ENCODE measurements around the gene GSTM1.
"Not testable (repeated sequence)": the region's sequence is repeated elsewhere in the genome, so short reads cannot be mapped to it uniquely, and the experiment has no call there.

GSTM1 gene

DNA sequence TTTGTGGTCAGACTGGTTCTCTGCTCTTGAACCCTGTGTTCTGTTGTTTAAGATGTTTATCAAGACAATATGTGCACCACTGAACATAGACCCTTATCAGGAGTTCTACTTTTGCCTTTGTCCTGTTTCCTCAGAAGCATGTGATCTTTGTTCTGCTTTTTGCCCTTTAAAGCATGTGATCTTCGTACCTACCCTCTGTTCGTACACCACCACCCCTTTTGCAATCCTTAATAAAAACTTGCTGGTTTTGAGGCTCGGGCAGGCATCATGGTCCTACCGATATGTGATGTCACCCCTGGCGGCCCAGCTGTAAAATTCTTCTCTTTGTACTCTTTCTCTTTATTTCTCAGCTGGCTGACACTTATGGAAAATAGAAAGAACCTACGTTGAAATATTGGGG is 2.8 kb upstream of the GSTM1 start:
- not testable (repeated sequence) for H3K4me3 ChIP-seq (ENCODE audit: low read depth in 1 of 2, low read length in 2 of 2); H3K27me3 ChIP-seq (ENCODE audit: low read depth, low read length); H3K4me1 ChIP-seq (ENCODE audit: control insufficient read depth in 1 of 2, insufficient read depth in 2 of 2, low read length in 2 of 2); H3K27ac ChIP-seq (ENCODE audit: low read length); H3K36me3 ChIP-seq (ENCODE audit: control insufficient read depth in 1 of 2, insufficient read depth in 2 of 2, low read length in 2 of 2); H3K9me3 ChIP-seq (ENCODE audit: control insufficient read depth in 1 of 2, low read length in 2 of 2)

GRCh38 chr1:109685399-109685798 is 2.2 kb upstream of the GSTM1 start:
- not testable (repeated sequence) for H3K4me1 ChIP-seq (ENCODE audit: control insufficient read depth in 1 of 2, insufficient read depth in 2 of 2, low read length in 2 of 2)

DNA sequence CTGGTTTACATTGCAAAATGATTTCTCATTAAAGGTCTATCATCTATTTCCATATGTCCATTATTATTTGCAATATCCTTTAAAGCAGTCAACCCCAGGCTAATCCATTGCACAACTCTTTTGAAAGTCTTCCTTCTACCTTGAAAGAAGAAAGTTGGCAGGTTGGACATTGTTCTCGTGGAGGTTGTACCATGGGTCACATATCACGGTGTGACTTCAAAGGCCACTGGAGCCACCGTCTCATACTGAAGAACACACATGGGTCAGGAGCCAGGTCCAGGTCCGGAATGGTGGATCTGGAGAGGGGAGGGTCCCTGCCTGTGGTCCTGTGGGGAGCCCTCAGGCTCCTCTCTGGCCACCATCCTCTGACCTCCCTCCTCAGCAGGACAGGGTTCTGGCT is 1.7 kb upstream of the GSTM1 start:
- H3K4me3 ChIP-seq (ENCODE audit: low read depth in 1 of 2, low read length in 2 of 2); H3K9me3 ChIP-seq (ENCODE audit: control insufficient read depth in 1 of 2, low read length in 2 of 2); H3K27me3 ChIP-seq (ENCODE audit: low read depth, low read length); H3K36me3 ChIP-seq (ENCODE audit: control insufficient read depth in 1 of 2, insufficient read depth in 2 of 2, low read length in 2 of 2); H3K4me1 ChIP-seq (ENCODE audit: control insufficient read depth in 1 of 2, insufficient read depth in 2 of 2, low read length in 2 of 2); H3K27ac ChIP-seq (ENCODE audit: low read length): not testable (repeated sequence)

More at GRCh38 chr1:109685399-109685798, 2.2 kb upstream of the GSTM1 start:
- H3K9me3 ChIP-seq (ENCODE audit: control insufficient read depth in 1 of 2, low read length in 2 of 2); H3K27me3 ChIP-seq (ENCODE audit: low read depth, low read length); H3K27ac ChIP-seq (ENCODE audit: low read length); H3K36me3 ChIP-seq (ENCODE audit: control insufficient read depth in 1 of 2, insufficient read depth in 2 of 2, low read length in 2 of 2); H3K4me3 ChIP-seq (ENCODE audit: low read depth in 1 of 2, low read length in 2 of 2): not testable (repeated sequence)

DNA sequence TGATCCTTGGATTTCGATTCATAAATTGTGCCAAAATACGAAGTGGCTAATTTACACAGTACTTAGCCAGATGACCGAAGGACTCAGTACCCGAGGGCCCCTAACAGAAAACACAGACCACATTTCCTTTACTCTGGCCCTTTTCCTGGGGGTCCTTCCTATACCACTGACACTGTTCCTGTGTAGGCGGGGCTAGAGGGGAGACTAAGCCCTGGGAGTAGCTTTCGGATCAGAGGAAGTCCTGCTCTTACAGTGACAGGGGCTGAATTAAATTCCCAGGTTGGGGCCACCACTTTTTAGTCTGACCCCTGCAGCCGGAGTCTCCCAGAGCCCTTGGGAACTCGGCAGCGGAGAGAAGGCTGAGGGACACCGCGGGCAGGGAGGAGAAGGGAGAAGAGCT is 508 bp upstream of the GSTM1 start:
- H3K4me1 ChIP-seq (ENCODE audit: control insufficient read depth in 1 of 2, insufficient read depth in 2 of 2, low read length in 2 of 2); H3K27me3 ChIP-seq (ENCODE audit: low read depth, low read length); H3K9me3 ChIP-seq (ENCODE audit: control insufficient read depth in 1 of 2, low read length in 2 of 2); H3K36me3 ChIP-seq (ENCODE audit: control insufficient read depth in 1 of 2, insufficient read depth in 2 of 2, low read length in 2 of 2); H3K4me3 ChIP-seq (ENCODE audit: low read depth in 1 of 2, low read length in 2 of 2); H3K27ac ChIP-seq (ENCODE audit: low read length): not testable (repeated sequence)

GRCh38 chr1:109689844-109690405 is 2.3 kb downstream of the GSTM1 start:
- no peaks in the 10 kb centered on the region for H3K9me3 ChIP-seq (ENCODE audit: control insufficient read depth in 1 of 2, low read length in 2 of 2)
- H3K4me1 ChIP-seq (ENCODE audit: control insufficient read depth in 1 of 2, insufficient read depth in 2 of 2, low read length in 2 of 2), result no peaks in the 10 kb centered on the region
- no peaks in the 10 kb centered on the region for H3K27me3 ChIP-seq (ENCODE audit: low read depth, low read length)
- no peak overlapping the region for H3K27ac ChIP-seq (ENCODE audit: low read length)
- H3K4me3 ChIP-seq (ENCODE audit: low read depth in 1 of 2, low read length in 2 of 2), result no peak overlapping the region
- H3K36me3 ChIP-seq (ENCODE audit: control insufficient read depth in 1 of 2, insufficient read depth in 2 of 2, low read length in 2 of 2), result no peaks in the 10 kb centered on the region

- Histone ChIP-seq H3K27ac (ENCODE audit: low read length) (no peak overlapping the region), H3K4me3 (ENCODE audit: low read depth in 1 of 2, low read length in 2 of 2) (no peak overlapping the region), H3K9me3 (ENCODE audit: control insufficient read depth in 1 of 2, low read length in 2 of 2) (no peaks in the 10 kb centered on the region), H3K36me3 (ENCODE audit: control insufficient read depth in 1 of 2, insufficient read depth in 2 of 2, low read length in 2 of 2) (no peaks in the 10 kb centered on the region), H3K4me1 (ENCODE audit: control insufficient read depth in 1 of 2, insufficient read depth in 2 of 2, low read length in 2 of 2) (no peaks in the 10 kb centered on the region), H3K27me3 (ENCODE audit: low read depth, low read length) (no peaks in the 10 kb centered on the region)
Observed at GRCh38 chr1:109691759-109692158, 4.1 kb downstream of the GSTM1 start.

DNA sequence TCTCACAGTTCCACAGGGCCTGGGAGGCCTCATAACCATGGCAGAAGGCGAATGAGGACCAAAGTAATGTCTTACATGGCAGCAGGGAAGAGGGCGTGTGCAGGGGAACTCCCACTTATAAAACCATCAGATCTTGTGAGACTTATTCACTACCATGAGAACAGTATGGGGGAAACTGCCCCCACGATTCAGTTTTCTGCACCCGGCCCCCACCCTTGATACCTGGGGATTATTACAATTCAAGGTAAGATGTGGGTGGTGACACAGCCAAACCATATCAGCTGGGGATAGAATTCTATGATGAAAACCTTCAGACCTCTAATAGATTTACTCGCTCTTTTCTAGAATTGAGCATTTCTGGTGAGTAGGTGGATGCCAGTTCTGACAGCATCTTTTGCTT is 6.8 kb downstream of the GSTM1 start:
- H3K4me3 ChIP-seq (ENCODE audit: low read depth in 1 of 2, low read length in 2 of 2); H3K27ac ChIP-seq (ENCODE audit: low read length); H3K9me3 ChIP-seq (ENCODE audit: control insufficient read depth in 1 of 2, low read length in 2 of 2); H3K36me3 ChIP-seq (ENCODE audit: control insufficient read depth in 1 of 2, insufficient read depth in 2 of 2, low read length in 2 of 2); H3K27me3 ChIP-seq (ENCODE audit: low read depth, low read length); H3K4me1 ChIP-seq (ENCODE audit: control insufficient read depth in 1 of 2, insufficient read depth in 2 of 2, low read length in 2 of 2): not testable (repeated sequence)

GRCh38 chr1:109695138-109695537 is 7.5 kb downstream of the GSTM1 start:
- H3K4me1 ChIP-seq (ENCODE audit: control insufficient read depth in 1 of 2, insufficient read depth in 2 of 2, low read length in 2 of 2); H3K36me3 ChIP-seq (ENCODE audit: control insufficient read depth in 1 of 2, insufficient read depth in 2 of 2, low read length in 2 of 2); H3K27ac ChIP-seq (ENCODE audit: low read length); H3K27me3 ChIP-seq (ENCODE audit: low read depth, low read length); H3K4me3 ChIP-seq (ENCODE audit: low read depth in 1 of 2, low read length in 2 of 2); H3K9me3 ChIP-seq (ENCODE audit: control insufficient read depth in 1 of 2, low read length in 2 of 2): not testable (repeated sequence)

- Histone ChIP-seq H3K27ac (ENCODE audit: low read length) (no peak overlapping the region), H3K4me3 (ENCODE audit: low read depth in 1 of 2, low read length in 2 of 2) (no peak overlapping the region), H3K9me3 (ENCODE audit: control insufficient read depth in 1 of 2, low read length in 2 of 2) (no peaks in the 10 kb centered on the region), H3K27me3 (ENCODE audit: low read depth, low read length) (no peaks in the 10 kb centered on the region), H3K36me3 (ENCODE audit: control insufficient read depth in 1 of 2, insufficient read depth in 2 of 2, low read length in 2 of 2) (no peaks in the 10 kb centered on the region), H3K4me1 (ENCODE audit: control insufficient read depth in 1 of 2, insufficient read depth in 2 of 2, low read length in 2 of 2) (no peaks in the 10 kb centered on the region)
Observed at GRCh38 chr1:109697066-109697465, 9.4 kb downstream of the GSTM1 start.

GRCh38 chr1:109697861-109698260 is 10.2 kb downstream of the GSTM1 start:
- not testable (repeated sequence) for H3K27ac ChIP-seq (ENCODE audit: low read length); H3K4me1 ChIP-seq (ENCODE audit: control insufficient read depth in 1 of 2, insufficient read depth in 2 of 2, low read length in 2 of 2); H3K27me3 ChIP-seq (ENCODE audit: low read depth, low read length); H3K9me3 ChIP-seq (ENCODE audit: control insufficient read depth in 1 of 2, low read length in 2 of 2); H3K4me3 ChIP-seq (ENCODE audit: low read depth in 1 of 2, low read length in 2 of 2); H3K36me3 ChIP-seq (ENCODE audit: control insufficient read depth in 1 of 2, insufficient read depth in 2 of 2, low read length in 2 of 2)

DNA sequence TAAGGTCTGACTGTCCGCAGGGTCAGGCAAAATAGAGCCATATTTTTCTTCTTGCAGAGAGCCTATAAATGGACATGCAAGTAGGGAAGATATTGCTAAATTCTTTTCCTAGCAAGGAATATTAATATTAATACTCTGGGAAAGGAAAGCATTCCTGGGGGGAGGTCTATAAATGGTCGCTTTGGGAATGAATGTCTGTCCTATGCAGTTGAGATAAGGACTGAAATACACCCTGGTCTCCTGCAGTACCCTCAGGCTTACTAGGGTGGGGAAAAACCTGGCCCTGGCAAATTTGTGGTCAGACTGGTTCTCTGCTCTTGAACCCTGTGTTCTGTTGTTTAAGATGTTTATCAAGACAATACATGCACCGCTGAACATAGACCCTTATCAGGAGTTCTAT is 15.3 kb downstream of the GSTM1 start:
- not testable (repeated sequence) for H3K9me3 ChIP-seq (ENCODE audit: control insufficient read depth in 1 of 2, low read length in 2 of 2); H3K4me3 ChIP-seq (ENCODE audit: low read depth in 1 of 2, low read length in 2 of 2); H3K4me1 ChIP-seq (ENCODE audit: control insufficient read depth in 1 of 2, insufficient read depth in 2 of 2, low read length in 2 of 2)

DNA sequence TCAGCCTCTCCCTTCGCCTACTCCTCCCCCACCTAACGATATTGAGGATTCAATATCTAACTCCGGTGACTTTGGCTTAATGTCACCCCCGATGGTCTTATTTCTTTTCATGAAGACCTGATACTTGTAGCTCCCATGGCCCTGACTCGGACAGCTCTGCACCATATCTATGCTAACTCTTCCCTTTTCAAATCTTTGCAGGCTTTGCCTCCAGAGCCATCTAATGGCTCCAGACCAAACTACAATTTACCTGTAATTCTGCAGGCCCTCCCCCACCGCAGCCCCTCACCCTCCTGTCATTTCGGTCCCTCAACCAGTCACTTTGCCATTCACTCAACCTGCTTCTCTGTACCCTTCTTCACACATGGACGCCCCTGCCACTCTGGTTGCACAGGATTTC is 16.6 kb downstream of the GSTM1 start:
- Histone ChIP-seq H3K4me3 (ENCODE audit: low read depth in 1 of 2, low read length in 2 of 2) (no peak overlapping the region), H3K27me3 (ENCODE audit: low read depth, low read length) (no peaks in the 10 kb centered on the region), H3K36me3 (ENCODE audit: control insufficient read depth in 1 of 2, insufficient read depth in 2 of 2, low read length in 2 of 2) (no peaks in the 10 kb centered on the region), H3K4me1 (ENCODE audit: control insufficient read depth in 1 of 2, insufficient read depth in 2 of 2, low read length in 2 of 2) (no peaks in the 10 kb centered on the region), H3K27ac (ENCODE audit: low read length) (no peak overlapping the region), H3K9me3 (ENCODE audit: control insufficient read depth in 1 of 2, low read length in 2 of 2) (peaks cover 0 to 5% of the 10 kb centered on the region in 2 donors)

More for the DNA sequence above, 15.3 kb downstream of the GSTM1 start:
- not testable (repeated sequence) for H3K36me3 ChIP-seq (ENCODE audit: control insufficient read depth in 1 of 2, insufficient read depth in 2 of 2, low read length in 2 of 2); H3K27me3 ChIP-seq (ENCODE audit: low read depth, low read length); H3K27ac ChIP-seq (ENCODE audit: low read length)
